Panc1 (cell line): ENCODE data around the gene BCAS3. TPM values are rescaled to one million over a fixed set of nuclear protein-coding genes. Genes with fewer than 3 reads are reported as not detected.

ENCODE experiments used
- ATAC-seq: fragments of 200-7000 bp; cut with Tn5 transposase; 2 replicates; pipeline ENCODE4 v1.9.1; 2020; ENCODE audit warnings: mild to moderate bottlenecking, moderate library complexity
- BruUV-seq: library from RNA; stranded (reverse); fragments of 400-500 nt; replicated peaks from 2 replicates; lab custom pipeline; 2021; lab: Mats Ljungman, UMichigan
- CTCF ChIA-PET: fragments of 300-600 bp; sonication (Branson Sonifier 250); formaldehyde crosslinking; loops from one replicate; lab custom pipeline; 2022; ENCODE audit warnings: antibody characterized with exemption; lab: Charles Lee
- POLR2A ChIA-PET: fragments of 300-600 bp; sonication (Branson Sonifier 250); formaldehyde crosslinking; loops from one replicate; lab custom pipeline; 2022; ENCODE audit warnings: antibody characterized with exemption; lab: Charles Lee
- DNase-seq: peaks from one replicate; pipeline ENCODE4 v3.0.0-alpha.2; 2010; ENCODE audit warnings: low read depth, low spot score
- H3K27ac ChIP-seq: 2 replicates; pipeline ENCODE4 v1.5.1; 2011; ENCODE audit warnings: mild to moderate bottlenecking, low read length, inconsistent platforms
- H3K27me3 ChIP-seq: fragments of 200-500 bp; sonication (Bioruptor generic); 2 replicates; pipeline ENCODE4 v1.6.0; 2014; ENCODE audit warnings: low read length, inconsistent platforms; ENCODE audit not compliant: control insufficient read depth, insufficient read depth
- H3K36me3 ChIP-seq: fragments of 200-500 bp; sonication (Bioruptor generic); 2 replicates; pipeline ENCODE4 v1.5.1; 2014; ENCODE audit warnings: inconsistent platforms, mild to moderate bottlenecking, low read length, moderate library complexity; ENCODE audit not compliant: control insufficient read depth, insufficient read depth
- H3K4me1 ChIP-seq: 2 replicates; pipeline ENCODE4 v1.5.1; 2011; ENCODE audit warnings: inconsistent platforms, mild to moderate bottlenecking, low read length, moderate library complexity; ENCODE audit not compliant: control insufficient read depth, insufficient read depth
- H3K4me3 ChIP-seq, 2 experiments: 2 replicates each; pipeline ENCODE4 v1.5.1; 2011 to 2012; ENCODE audit warnings: low read depth in 2 of 2, low read length in 2 of 2, mild to moderate bottlenecking in 2 of 2, inconsistent platforms in 1 of 2, moderate library complexity in 1 of 2
- H3K9me3 ChIP-seq: fragments of 200-500 bp; sonication (Bioruptor generic); 2 replicates; pipeline ENCODE4 v1.5.1; 2014; ENCODE audit warnings: low read depth, mild to moderate bottlenecking, inconsistent platforms, low read length, moderate library complexity; ENCODE audit not compliant: control insufficient read depth, insufficient read depth
- CTCF ChIP-seq: fragments of 450-650 bp; IDR thresholded peaks from 2 replicates; pipeline ENCODE4 v1.5.1; 2017; ENCODE audit warnings: mild to moderate bottlenecking
- POLR2AphosphoS5 ChIP-seq: IDR thresholded peaks from 2 replicates; pipeline ENCODE4 v1.6.1; 2012; ENCODE audit warnings: mild to moderate bottlenecking, low read depth, low read length, moderate library complexity
- REST ChIP-seq, 2 experiments: IDR thresholded peaks; 2 replicates each; pipeline ENCODE4 v1.6.1; 2011 to 2012; ENCODE audit warnings: low read depth in 2 of 2, control low read depth in 1 of 2, low read length in 1 of 2, mild to moderate bottlenecking in 1 of 2, moderate library complexity in 1 of 2; ENCODE audit not compliant: insufficient read depth in 1 of 2
- SIN3A ChIP-seq: IDR thresholded peaks from 2 replicates; pipeline ENCODE4 v1.6.1; 2012; ENCODE audit warnings: low read depth, mild to moderate bottlenecking, low read length, moderate library complexity, borderline replicate concordance; ENCODE audit not compliant: insufficient read depth
- TCF7L2 ChIP-seq: IDR thresholded peaks from 2 replicates; pipeline ENCODE4 v1.6.1; 2011; ENCODE audit warnings: mild to moderate bottlenecking, low read depth, low read length, inconsistent platforms
- in situ Hi-C: cut with HindIII; loops from 2 replicates; pipeline ENCODE4 v1.10.0; 2016; ENCODE audit warnings: low sequenced_read_pairs, low pct_unique_long_range_greater_than_20kb
- intact Hi-C: fragments of 100-400 bp; cut with micrococcal nuclease; formaldehyde crosslinking; loops from one replicate; pipeline ENCODE4 v1.10.0; 2022; ENCODE audit not compliant: unreplicated experiment
- total RNA-seq: library from RNA; stranded (reverse); gene quantifications from one replicate; pipeline ENCODE4 v1.2.1, GENCODE V29; 2021; ENCODE audit not compliant: unreplicated experiment

The BCAS3 gene
- total RNA-seq, 1 experiment from 2014 or later = 9.3 TPM

GRCh38 chr17:61411261-61412142 is 733.9 kb downstream of the BCAS3 start:
- H3K36me3 ChIP-seq = no peaks in the 10 kb centered on the region
- H3K4me1 ChIP-seq = peaks cover 21% of the 10 kb centered on the region
- in situ Hi-C loops = no loop called here
- DNase-seq = no peak
- ATAC-seq = peak; percentile 28
- H3K27ac ChIP-seq = peak overlapping the region; percentile 88
- peak overlapping the region; percentile 63 to 74 for H3K4me3 ChIP-seq
- TF ChIP-seq CTCF (peak; percentile 3; the same call in 1 of the 2 replicates), SIN3A (no peak)
- intact Hi-C loops = no loop called here
- BruUV-seq = no TSS peak
- POLR2A ChIA-PET = no interaction called here
- H3K27me3 ChIP-seq = no peaks in the 10 kb centered on the region
- CTCF ChIA-PET = interaction anchor here (0.5 to 2.3 kb wide), 8 partner anchors 9 to 1299 kb away, joined by 3 to 15 read pairs (median 4); partner anchors contain the start of gene TBX2
- no peaks in the 10 kb centered on the region for H3K9me3 ChIP-seq

GRCh38 chr17:61412143-61412859 is 734.6 kb downstream of the BCAS3 start:
- in situ Hi-C loops (no loop called here), intact Hi-C loops (no loop called here)
- ATAC-seq = peak; percentile 74
- POLR2A ChIA-PET = no interaction called here
- Histone ChIP-seq H3K4me3 (peak overlapping the region; percentile 63 to 74), H3K9me3 (no peaks in the 10 kb centered on the region), H3K27ac (peak overlapping the region; percentile 88), H3K4me1 (peaks cover 21% of the 10 kb centered on the region), H3K36me3 (no peaks in the 10 kb centered on the region), H3K27me3 (no peaks in the 10 kb centered on the region)
- no peak for DNase-seq
- no peak for TF ChIP-seq SIN3A
- peak; percentile 99 for TF ChIP-seq CTCF
- CTCF ChIA-PET = interaction anchor here (0.5 to 2.3 kb wide), 8 partner anchors 13 to 1298 kb away, joined by 3 to 15 read pairs (median 4); partner anchors contain the start of gene TBX2
- BruUV-seq = no TSS peak

- CTCF ChIA-PET = interaction anchor here (0.6 to 2.3 kb wide), 6 partner anchors 138 to 692 kb away, joined by 3 to 15 read pairs (median 4); no protein-coding TSS in a partner anchor
- no peaks in the 10 kb centered on the region for H3K36me3 ChIP-seq
- intact Hi-C loops (loop anchor here (1.0 kb wide), 1 partner anchor 138 kb away; no protein-coding TSS in a partner anchor), in situ Hi-C loops (no loop called here)
- ATAC-seq (peak; percentile 11; the same call in 1 of the 2 replicates), DNase-seq (no peak)
- peaks cover 18% of the 10 kb centered on the region for H3K4me1 ChIP-seq
- H3K4me3 ChIP-seq = peak overlapping the region; percentile 63 to 74
- POLR2A ChIA-PET = interaction anchor here (0.6 kb wide), 1 partner anchor 168 kb away, joined by 3 read pairs; no protein-coding TSS in a partner anchor
- H3K27ac ChIP-seq = peak overlapping the region; percentile 88
- no TSS peak for BruUV-seq
- TF ChIP-seq REST (IDR thresholded peaks at IDR 0.05; ENCODE audit: insufficient read depth in 1 of 2, low read depth in 2 of 2, low read length in 1 of 2) = no peak
- no peak for TF ChIP-seq POLR2AphosphoS5
- TF ChIP-seq CTCF = no peak
- TF ChIP-seq TCF7L2 = no peak
- TF ChIP-seq SIN3A = no peak
- H3K27me3 ChIP-seq = no peaks in the 10 kb centered on the region
- no peaks in the 10 kb centered on the region for H3K9me3 ChIP-seq
These were observed 735.4 kb downstream of the BCAS3 start for GRCh38 chr17:61412860-61413660.
